ENCODE results near the gene FAM171A1. TPM values are rescaled to one million over a fixed set of nuclear protein-coding genes. Genes with fewer than 3 reads are reported as not detected.

FAM171A1 gene
- total RNA-seq, 2 donors from 2014 or later, result 50.9 to 65.8 TPM

GRCh38 chr10:15242261-15242840 lies 128.7 kb downstream of the FAM171A1 start:
- H3K36me3 ChIP-seq, result no peaks in the 10 kb centered on the region
- DNase-seq, result no peak
- H3K9me3 ChIP-seq, result no peaks in the 10 kb centered on the region
- intact Hi-C loops (cut with DNase I), result no loop called here
- no peak for TF ChIP-seq CTCF (IDR thresholded peaks at IDR 0.05)
- no peak overlapping the region for H3K4me3 ChIP-seq
- no peak overlapping the region for H3K27ac ChIP-seq
- H3K9ac ChIP-seq (ENCODE audit: low read depth in 2 of 2, low read length in 2 of 2), result no peak overlapping the region
- no peaks in the 10 kb centered on the region for H3K4me1 ChIP-seq
- H3K27me3 ChIP-seq, result no peaks in the 10 kb centered on the region

GRCh38 chr10:15241306-15241705 lies 129.8 kb downstream of the FAM171A1 start:
- no peak for TF ChIP-seq CTCF (IDR thresholded peaks at IDR 0.05)

GRCh38 chr10:15238555-15239335 lies 132.3 kb downstream of the FAM171A1 start:
- no peak for DNase-seq
- Histone ChIP-seq H3K9me3 (no peaks in the 10 kb centered on the region), H3K27ac (no peak overlapping the region), H3K4me3 (no peak overlapping the region), H3K27me3 (no peaks in the 10 kb centered on the region), H3K4me1 (no peaks in the 10 kb centered on the region), H3K9ac (ENCODE audit: low read depth in 2 of 2, low read length in 2 of 2) (no peak overlapping the region), H3K36me3 (no peaks in the 10 kb centered on the region)
- no peak for TF ChIP-seq CTCF (IDR thresholded peaks at IDR 0.05)
- intact Hi-C loops (cut with DNase I), result no loop called here

More at GRCh38 chr10:15241306-15241705, 129.8 kb downstream of the FAM171A1 start:
- Histone ChIP-seq H3K27ac (no peak overlapping the region), H3K4me3 (no peak overlapping the region), H3K4me1 (no peaks in the 10 kb centered on the region), H3K27me3 (no peaks in the 10 kb centered on the region), H3K9ac (ENCODE audit: low read depth in 2 of 2, low read length in 2 of 2) (no peak overlapping the region), H3K36me3 (no peaks in the 10 kb centered on the region), H3K9me3 (no peaks in the 10 kb centered on the region)
- DNase-seq, result no peak
- intact Hi-C loops (cut with DNase I), result no loop called here

GRCh38 chr10:15237351-15237750 lies 133.7 kb downstream of the FAM171A1 start:
- Histone ChIP-seq H3K9me3 (no peaks in the 10 kb centered on the region), H3K4me3 (no peak overlapping the region), H3K36me3 (no peaks in the 10 kb centered on the region), H3K4me1 (no peaks in the 10 kb centered on the region), H3K9ac (ENCODE audit: low read depth in 2 of 2, low read length in 2 of 2) (no peak overlapping the region), H3K27me3 (no peaks in the 10 kb centered on the region), H3K27ac (no peak overlapping the region)
- DNase-seq, result no peak
- intact Hi-C loops (cut with DNase I), result no loop called here
- TF ChIP-seq CTCF (IDR thresholded peaks at IDR 0.05), result no peak

- no peaks in the 10 kb centered on the region for H3K36me3 ChIP-seq
- no peaks in the 10 kb centered on the region for H3K27me3 ChIP-seq
- H3K4me1 ChIP-seq, result no peaks in the 10 kb centered on the region
- DNase-seq, result no peak
- no peak overlapping the region for H3K4me3 ChIP-seq
- intact Hi-C loops (cut with DNase I), result no loop called here
- no peak overlapping the region for H3K9ac ChIP-seq (ENCODE audit: low read depth in 2 of 2, low read length in 2 of 2)
- no peaks in the 10 kb centered on the region for H3K9me3 ChIP-seq
- H3K27ac ChIP-seq, result no peak overlapping the region
- no peak for TF ChIP-seq CTCF (IDR thresholded peaks at IDR 0.05)
These were observed 134.7 kb downstream of the FAM171A1 start for GRCh38 chr10:15236340-15236739.

Measured in colonic mucosa (tissue), 4 donors.